Nephron progenitor cell (in vitro differentiated cells): Measurements from ENCODE around the gene RNF183.
"Not testable (repeated sequence)": the region's sequence is repeated elsewhere in the genome, so short reads cannot be mapped to it uniquely, and the experiment has no call there.

Experiments
- DNase-seq: peaks from one replicate; pipeline ENCODE4 v3.0.0; 2021
- H3K27ac Mint-ChIP-seq: 2 replicates; pipeline ENCODE4 v1.8.0; 2021; ENCODE audit warnings: mild to moderate bottlenecking, moderate library complexity, mixed read lengths
- H3K27me3 Mint-ChIP-seq: 2 replicates; pipeline ENCODE4 v1.8.0; 2021; ENCODE audit warnings: mild to moderate bottlenecking, low read depth, mixed read lengths; ENCODE audit not compliant: poor library complexity
- H3K36me3 Mint-ChIP-seq: 2 replicates; pipeline ENCODE4 v1.8.0; 2021; ENCODE audit warnings: low read depth, mixed read lengths
- H3K4me1 Mint-ChIP-seq: 2 replicates; pipeline ENCODE4 v1.8.0; 2021; ENCODE audit warnings: mixed read lengths
- H3K4me3 Mint-ChIP-seq: 2 replicates; pipeline ENCODE4 v1.8.0; 2021; ENCODE audit warnings: mild to moderate bottlenecking, moderate library complexity, mixed read lengths
- H3K9me3 Mint-ChIP-seq: 2 replicates; pipeline ENCODE4 v1.8.0; 2021; ENCODE audit warnings: mild to moderate bottlenecking, moderate library complexity, mixed read lengths
- TF ChIP-seq, protein P1 (sequence below): fragments of 200-600 bp; sonication (generic); IDR thresholded peaks from 2 replicates; pipeline ENCODE4 v1.5.0; 2021; ENCODE audit warnings: antibody characterized with exemption

RNF183 gene

DNA sequence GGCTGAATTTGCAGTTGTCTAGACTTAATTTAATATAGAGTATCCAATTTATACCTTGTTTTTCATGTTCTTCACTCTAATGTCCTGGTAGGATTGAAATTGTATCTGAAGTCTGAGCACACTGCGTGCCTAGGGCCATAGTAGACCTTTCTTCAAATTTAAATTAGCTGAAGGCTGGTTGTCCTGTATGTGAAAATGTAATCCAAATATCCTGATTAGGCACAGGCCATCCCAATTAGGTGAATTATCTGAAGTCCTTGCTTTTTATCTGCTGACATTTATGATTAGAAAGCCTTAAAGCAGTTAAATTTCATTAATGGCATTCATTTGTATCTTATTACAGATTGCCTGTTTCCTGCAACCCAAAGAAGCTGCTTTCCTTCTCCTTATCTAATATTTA, 48.2 kb downstream of the RNF183 start:
- peaks cover 33% of the 10 kb centered on the region for H3K36me3 Mint-ChIP-seq
- DNase-seq = no peak
- H3K27me3 Mint-ChIP-seq = peaks cover 2% of the 10 kb centered on the region
- TF ChIP-seq, protein P1, sequence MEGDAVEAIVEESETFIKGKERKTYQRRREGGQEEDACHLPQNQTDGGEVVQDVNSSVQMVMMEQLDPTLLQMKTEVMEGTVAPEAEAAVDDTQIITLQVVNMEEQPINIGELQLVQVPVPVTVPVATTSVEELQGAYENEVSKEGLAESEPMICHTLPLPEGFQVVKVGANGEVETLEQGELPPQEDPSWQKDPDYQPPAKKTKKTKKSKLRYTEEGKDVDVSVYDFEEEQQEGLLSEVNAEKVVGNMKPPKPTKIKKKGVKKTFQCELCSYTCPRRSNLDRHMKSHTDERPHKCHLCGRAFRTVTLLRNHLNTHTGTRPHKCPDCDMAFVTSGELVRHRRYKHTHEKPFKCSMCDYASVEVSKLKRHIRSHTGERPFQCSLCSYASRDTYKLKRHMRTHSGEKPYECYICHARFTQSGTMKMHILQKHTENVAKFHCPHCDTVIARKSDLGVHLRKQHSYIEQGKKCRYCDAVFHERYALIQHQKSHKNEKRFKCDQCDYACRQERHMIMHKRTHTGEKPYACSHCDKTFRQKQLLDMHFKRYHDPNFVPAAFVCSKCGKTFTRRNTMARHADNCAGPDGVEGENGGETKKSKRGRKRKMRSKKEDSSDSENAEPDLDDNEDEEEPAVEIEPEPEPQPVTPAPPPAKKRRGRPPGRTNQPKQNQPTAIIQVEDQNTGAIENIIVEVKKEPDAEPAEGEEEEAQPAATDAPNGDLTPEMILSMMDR = no peak
- H3K27ac Mint-ChIP-seq = no peak overlapping the region
- peaks cover 10% of the 10 kb centered on the region for H3K9me3 Mint-ChIP-seq
- H3K4me3 Mint-ChIP-seq = no peak overlapping the region
- H3K4me1 Mint-ChIP-seq = no peaks in the 10 kb centered on the region

DNA sequence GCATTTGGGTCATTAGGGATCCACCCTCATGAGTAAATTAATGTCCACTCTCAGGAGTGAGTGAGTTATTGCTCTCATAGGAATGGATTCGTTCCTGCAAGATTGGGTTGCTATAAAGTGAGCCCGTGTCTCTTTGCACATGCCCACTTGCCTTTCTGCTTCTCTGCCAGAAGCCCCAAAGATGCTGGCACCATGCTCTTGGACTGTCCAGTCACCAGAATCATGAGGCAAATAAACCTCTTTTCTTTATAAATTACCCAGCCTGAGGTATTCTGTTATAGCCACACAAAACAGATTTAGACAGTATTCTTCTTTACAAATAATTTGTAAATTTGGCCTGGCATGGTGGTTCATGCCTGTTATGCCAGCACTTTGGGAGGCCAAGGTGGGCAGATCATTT, 52.4 kb downstream of the RNF183 start:
- Mint-ChIP-seq H3K4me3 (no peak overlapping the region), H3K27ac (no peak overlapping the region), H3K27me3 (peaks cover 2% of the 10 kb centered on the region), H3K36me3 (peaks cover 35% of the 10 kb centered on the region), H3K4me1 (peaks cover 3% of the 10 kb centered on the region), H3K9me3 (peaks cover 23% of the 10 kb centered on the region)
- TF ChIP-seq, protein P1 = no peak
- no peak for DNase-seq

DNA sequence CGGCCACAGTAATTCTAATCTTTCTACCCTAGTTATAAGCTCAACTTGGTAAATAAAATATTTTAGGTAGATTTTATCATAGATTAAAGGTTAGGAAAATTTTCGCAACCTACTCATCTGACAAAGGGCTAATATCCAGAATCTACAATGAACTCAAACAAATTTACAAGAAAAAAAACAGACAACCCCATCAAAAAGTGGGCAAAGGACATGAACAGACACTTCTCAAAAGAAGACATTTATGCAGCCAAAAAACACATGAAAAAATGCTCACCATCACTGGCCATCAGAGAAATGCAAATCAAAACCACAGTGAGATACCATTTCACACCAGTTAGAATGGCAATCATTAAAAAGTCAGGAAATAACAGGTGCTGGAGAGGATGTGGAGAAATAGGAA, 53.5 kb downstream of the RNF183 start:
- H3K4me1 Mint-ChIP-seq, H3K27me3 Mint-ChIP-seq, H3K27ac Mint-ChIP-seq, H3K4me3 Mint-ChIP-seq, DNase-seq: not testable (repeated sequence)
- peaks cover 35% of the 10 kb centered on the region for H3K36me3 Mint-ChIP-seq
- H3K9me3 Mint-ChIP-seq = peaks cover 23% of the 10 kb centered on the region

DNA sequence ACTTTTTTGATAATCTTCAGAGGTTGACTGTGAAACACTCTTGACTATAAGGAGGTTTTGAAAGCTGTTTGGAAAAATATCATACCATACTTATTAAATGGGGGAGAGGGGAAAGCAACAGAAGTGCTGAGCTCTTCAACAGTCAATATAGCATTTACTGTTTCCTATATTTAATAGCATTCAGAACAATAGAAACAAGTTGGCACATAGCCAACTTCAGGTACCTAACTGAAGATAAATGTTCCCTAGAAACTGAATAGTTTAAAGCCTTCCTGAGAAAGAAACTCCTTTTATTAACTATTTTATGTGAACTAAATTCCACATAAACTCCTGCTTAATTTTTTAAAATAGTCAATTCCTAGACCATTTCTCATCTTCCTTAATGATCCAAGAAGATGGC, 55.5 kb downstream of the RNF183 start:
- H3K36me3 Mint-ChIP-seq = peaks cover 35% of the 10 kb centered on the region
- H3K9me3 Mint-ChIP-seq = peaks cover 23% of the 10 kb centered on the region
- no peak for DNase-seq

More for the DNA sequence above, 55.5 kb downstream of the RNF183 start:
- Mint-ChIP-seq H3K4me1 (peaks cover 5% of the 10 kb centered on the region), H3K27ac (no peak overlapping the region), H3K4me3 (no peak overlapping the region), H3K27me3 (no peaks in the 10 kb centered on the region)
- TF ChIP-seq, protein P1 = no peak
